H9 (cell line): ENCODE results near the gene MCRIP1. TPM values are rescaled to one million over a fixed set of nuclear protein-coding genes. Genes with fewer than 3 reads are reported as not detected.

Source experiments
- DNase-seq: peaks from one replicate; pipeline ENCODE4 v3.0.0-alpha.2; 2017
- H2AFZ ChIP-seq: one replicate; pipeline ENCODE4 v1.6.1; 2013; ENCODE audit warnings: mild to moderate bottlenecking, low read length, control low read depth, moderate library complexity
- H2AK5ac ChIP-seq: 2 replicates; pipeline ENCODE4 v1.6.1; 2013; ENCODE audit warnings: low read length, control low read depth, mixed read lengths; ENCODE audit not compliant: insufficient read length
- H2BK120ac ChIP-seq: one replicate; pipeline ENCODE4 v1.6.1; 2013; ENCODE audit warnings: low read depth, mild to moderate bottlenecking, low read length, control low read depth, inconsistent platforms; ENCODE audit not compliant: poor library complexity, severe bottlenecking
- H2BK12ac ChIP-seq: 2 replicates; pipeline ENCODE4 v1.6.1; 2013; ENCODE audit warnings: low read length, control low read depth, mixed read lengths, low read depth; ENCODE audit not compliant: insufficient read length
- H2BK15ac ChIP-seq: 2 replicates; pipeline ENCODE4 v1.6.1; 2013; ENCODE audit warnings: low read depth, low read length, control low read depth
- H2BK20ac ChIP-seq: one replicate; pipeline ENCODE4 v1.6.1; 2013; ENCODE audit warnings: low read depth, mild to moderate bottlenecking, low read length, control low read depth, inconsistent platforms; ENCODE audit not compliant: poor library complexity, severe bottlenecking
- H2BK5ac ChIP-seq: 2 replicates; pipeline ENCODE4 v1.6.1; 2013; ENCODE audit warnings: low read length, control low read depth, mixed read lengths; ENCODE audit not compliant: insufficient read length
- H3K14ac ChIP-seq: 2 replicates; pipeline ENCODE4 v1.6.1; 2013; ENCODE audit warnings: low read length, control low read depth; ENCODE audit not compliant: insufficient read depth
- H3K18ac ChIP-seq: 2 replicates; pipeline ENCODE4 v1.6.1; 2013; ENCODE audit warnings: low read depth, mild to moderate bottlenecking, mixed read lengths, low read length, control low read depth; ENCODE audit not compliant: insufficient read length
- H3K23ac ChIP-seq: 2 replicates; pipeline ENCODE4 v1.6.1; 2013; ENCODE audit warnings: low read length, control low read depth, mixed read lengths, low read depth; ENCODE audit not compliant: insufficient read length
- H3K23me2 ChIP-seq: 2 replicates; pipeline ENCODE4 v1.6.1; 2013; ENCODE audit warnings: low read depth, mild to moderate bottlenecking, mixed read lengths, low read length, control low read depth; ENCODE audit not compliant: insufficient read length, poor library complexity, severe bottlenecking
- H3K27ac ChIP-seq: 2 replicates; pipeline ENCODE4 v1.5.1; 2013; ENCODE audit warnings: low read length, control low read depth, mixed read lengths, low read depth; ENCODE audit not compliant: insufficient read length
- H3K27me3 ChIP-seq: 2 replicates; pipeline ENCODE4 v1.6.1; 2013; ENCODE audit warnings: low read length, control low read depth, inconsistent platforms; ENCODE audit not compliant: insufficient read depth
- H3K4ac ChIP-seq: 2 replicates; pipeline ENCODE4 v1.6.1; 2013; ENCODE audit warnings: low read depth, mild to moderate bottlenecking, control low read depth, inconsistent platforms, low read length, moderate library complexity
- H3K4me1 ChIP-seq: 2 replicates; pipeline ENCODE4 v1.6.1; 2013; ENCODE audit warnings: low read length, control low read depth, inconsistent platforms; ENCODE audit not compliant: insufficient read depth
- H3K4me2 ChIP-seq: 2 replicates; pipeline ENCODE4 v1.6.1; 2013; ENCODE audit warnings: low read length, control low read depth, mixed read lengths; ENCODE audit not compliant: insufficient read length, insufficient read depth
- H3K56ac ChIP-seq: 2 replicates; pipeline ENCODE4 v1.6.1; 2013; ENCODE audit warnings: low read depth, mild to moderate bottlenecking, mixed read lengths, low read length, control low read depth; ENCODE audit not compliant: insufficient read length
- H3K79me1 ChIP-seq: 2 replicates; pipeline ENCODE4 v1.6.1; 2013; ENCODE audit warnings: low read depth, mild to moderate bottlenecking, moderate library complexity, low read length, control low read depth, inconsistent platforms; ENCODE audit not compliant: insufficient read depth, poor library complexity, severe bottlenecking
- H3K79me2 ChIP-seq: 2 replicates; pipeline ENCODE4 v1.6.1; 2013; ENCODE audit warnings: low read length, control low read depth, inconsistent platforms; ENCODE audit not compliant: insufficient read depth
- H3K9ac ChIP-seq: 2 replicates; pipeline ENCODE4 v1.6.1; 2013; ENCODE audit warnings: low read length, control low read depth, mixed read lengths; ENCODE audit not compliant: insufficient read length; ENCODE audit errors: extremely low read depth
- H3K9me3 ChIP-seq: one replicate; pipeline ENCODE4 v1.6.1; 2013; ENCODE audit warnings: low read depth, low read length, inconsistent platforms; ENCODE audit not compliant: control insufficient read depth
- H3T11ph ChIP-seq: one replicate; pipeline ENCODE4 v1.6.1; 2013; ENCODE audit warnings: mild to moderate bottlenecking, low read length, control low read depth, inconsistent platforms
- H4K20me1 ChIP-seq: one replicate; pipeline ENCODE4 v1.6.1; 2013; ENCODE audit not compliant: control insufficient read depth, insufficient read length, insufficient read depth
- H4K5ac ChIP-seq: 2 replicates; pipeline ENCODE4 v1.6.1; 2013; ENCODE audit warnings: low read depth, mild to moderate bottlenecking, mixed read lengths, low read length, control low read depth; ENCODE audit not compliant: insufficient read length
- H4K8ac ChIP-seq: replicated peaks from 2 replicates; pipeline ENCODE4 v1.6.1; 2013; ENCODE audit warnings: low read length, control low read depth, mixed read lengths, low read depth; ENCODE audit not compliant: insufficient read length
- H4K91ac ChIP-seq: 2 replicates; pipeline ENCODE4 v1.6.1; 2013; ENCODE audit warnings: low read depth, mild to moderate bottlenecking, moderate library complexity, mixed read lengths, low read length, control low read depth; ENCODE audit not compliant: insufficient read length
- H3K27ac Mint-ChIP-seq, 3 experiments: 2 replicates in 2 of 3; 3 replicates in 1 of 3; pipeline ENCODE4 v1.8.0; 2020 to 2021; ENCODE audit warnings: mixed read lengths in 3 of 3, mild to moderate bottlenecking in 1 of 3, moderate library complexity in 1 of 3
- H3K27me3 Mint-ChIP-seq: 2 replicates; pipeline ENCODE4 v1.8.0; 2021; ENCODE audit warnings: low read depth, mild to moderate bottlenecking, moderate library complexity, mixed read lengths
- H3K36me3 Mint-ChIP-seq, 3 experiments: 2 replicates in 2 of 3; 3 replicates in 1 of 3; pipeline ENCODE4 v1.8.0; 2020 to 2021; ENCODE audit warnings: low read depth in 3 of 3, mixed read lengths in 3 of 3; ENCODE audit not compliant: insufficient read depth in 1 of 3
- H3K4me1 Mint-ChIP-seq, 2 experiments: 2 replicates each; pipeline ENCODE4 v1.8.0; 2020; ENCODE audit warnings: mixed read lengths in 2 of 2
- H3K4me3 Mint-ChIP-seq, 2 experiments: 2 replicates in 1 of 2; 3 replicates in 1 of 2; pipeline ENCODE4 v1.8.0; 2020 to 2021; ENCODE audit warnings: mild to moderate bottlenecking in 2 of 2, mixed read lengths in 2 of 2, moderate library complexity in 1 of 2
- H3K9me3 Mint-ChIP-seq, 2 experiments: 2 replicates in 1 of 2; 3 replicates in 1 of 2; pipeline ENCODE4 v1.8.0; 2020; ENCODE audit warnings: mild to moderate bottlenecking in 2 of 2, mixed read lengths in 2 of 2, moderate library complexity in 1 of 2
- CTCF ChIP-seq: fragments of 200-600 bp; sonication (generic); conservative IDR thresholded peaks from 3 replicates; pipeline ENCODE4 v1.8.0; 2021; ENCODE audit warnings: antibody characterized with exemption, mild to moderate bottlenecking
- WGBS: extraction: QIAGEN DNeasy Blood & Tissue Kit; methylation state at CpG from one replicate; pipeline ENCODE4 v1.1.7; 2013; ENCODE audit warnings: missing lambda C conversion rate, low lambda C conversion rate, mixed read lengths; ENCODE audit not compliant: insufficient read length; ENCODE audit errors: extremely low coverage; 5-methylcytosine and 5-hydroxymethylcytosine counted together
- total RNA-seq: library from RNA; stranded (reverse); gene quantifications from 2 replicates; pipeline ENCODE4 v1.2.1, GENCODE V29; 2021

The MCRIP1 gene
- total RNA-seq, 1 experiment from 2014 or later = 118 TPM

GRCh38 chr17:81810476-81810875 is 22.6 kb downstream of the MCRIP1 start:
- Histone ChIP-seq H3K14ac (no peak overlapping the region), H3K18ac (no peak overlapping the region), H3K4me1 (no peaks in the 10 kb centered on the region), H3T11ph (no peak overlapping the region), H3K27ac (no peak overlapping the region), H4K20me1 (no peaks in the 10 kb centered on the region), H4K8ac (no peak overlapping the region), H2AK5ac (no peak overlapping the region), H3K9ac (no peak overlapping the region), H3K9me3 (no peaks in the 10 kb centered on the region), H4K91ac (no peak overlapping the region), H2BK5ac (no peak overlapping the region), H3K4me2 (no peak overlapping the region), H3K4ac (no peak overlapping the region), H3K23ac (no peak overlapping the region), H3K79me1 (no peaks in the 10 kb centered on the region), H2BK12ac (no peak overlapping the region), H3K79me2 (no peaks in the 10 kb centered on the region), H2BK20ac (no peak overlapping the region), H3K56ac (no peak overlapping the region), H3K23me2 (no peaks in the 10 kb centered on the region), H2AFZ (no peak overlapping the region), H3K27me3 (peaks cover 3% of the 10 kb centered on the region; the same call in 1 of the 2 replicates), H2BK15ac (no peak overlapping the region), H4K5ac (no peak overlapping the region), H2BK120ac (no peak overlapping the region)
- no peak overlapping the region for H3K4me3 Mint-ChIP-seq
- no peak for TF ChIP-seq CTCF
- no CpG with 5 or more reads among the region's 8 CpGs for WGBS
- no peaks in the 10 kb centered on the region for H3K4me1 Mint-ChIP-seq
- H3K9me3 Mint-ChIP-seq = no peaks in the 10 kb centered on the region; a peak in 2 of 5 replicates
- no peak for DNase-seq
- H3K36me3 Mint-ChIP-seq = no peaks in the 10 kb centered on the region
- H3K27me3 Mint-ChIP-seq = peaks cover 43% of the 10 kb centered on the region
- H3K27ac Mint-ChIP-seq = no peak overlapping the region; a peak in 1 of 7 replicates
